HepG2 (cell line): ENCODE measurements around the gene PRKAR1B. TPM values are rescaled to one million over a fixed set of nuclear protein-coding genes. Genes with fewer than 3 reads are reported as not detected.

ENCODE experiments used
- FUBP1 ChIP-seq: sonication (generic); formaldehyde crosslinking; IDR thresholded peaks from 2 replicates; pipeline ENCODE4 v1.5.1; 2020; ENCODE audit warnings: missing genetic modification reagents, mild to moderate bottlenecking, borderline replicate concordance
- HNRNPUL1 ChIP-seq: fragments of 200-400 bp; formaldehyde crosslinking; IDR thresholded peaks from 2 replicates; pipeline ENCODE4 v1.6.1; 2017; ENCODE audit warnings: low read depth, mild to moderate bottlenecking, low read length, moderate library complexity
- polyA plus RNA-seq, 8 experiments: library from polyadenylated mRNA; depleted of rRNA in 3 of 8; stranded (reverse) in 7 of 8; unstranded in 1 of 8; fragments of >200 nt; fragmentation: Illumina TruSeq in 4 of 8; extraction: Trizol in 4 of 8; gene quantifications; 2 replicates each; pipeline versions ENCODE4 v1.2.1 to v1.2.3, GENCODE V29; 2011 to 2016; ENCODE audit warnings: low read depth in 4 of 8, missing spikeins in 1 of 8, mixed read lengths in 1 of 8; ENCODE audit not compliant: insufficient read depth in 1 of 8
- total RNA-seq, 5 experiments: library from RNA; depleted of rRNA; stranded (reverse); fragments of >200 nt; fragmentation: Illumina TruSeq; extraction: Trizol; gene quantifications; 2 replicates each; pipeline ENCODE4 v1.2.3, GENCODE V29; 2016; ENCODE audit warnings: low read depth in 1 of 5
- TF ChIP-seq, protein P1 (sequence below): sonication (generic); formaldehyde crosslinking; IDR thresholded peaks from 2 replicates; pipeline ENCODE4 v1.8.1; 2023; ENCODE audit warnings: mild to moderate bottlenecking, missing genetic modification reagents
- TF ChIP-seq, protein P2 (sequence below): sonication (generic); formaldehyde crosslinking; IDR thresholded peaks from 2 replicates; pipeline ENCODE4 v1.4.0; 2020; ENCODE audit warnings: missing genetic modification reagents

PRKAR1B gene
- total and polyA plus RNA-seq, 2 of the 13 experiments (the other 11 are each of a cell fraction or from before 2014, with no cell fraction given), result 7.9 to 28.2 TPM

DNA sequence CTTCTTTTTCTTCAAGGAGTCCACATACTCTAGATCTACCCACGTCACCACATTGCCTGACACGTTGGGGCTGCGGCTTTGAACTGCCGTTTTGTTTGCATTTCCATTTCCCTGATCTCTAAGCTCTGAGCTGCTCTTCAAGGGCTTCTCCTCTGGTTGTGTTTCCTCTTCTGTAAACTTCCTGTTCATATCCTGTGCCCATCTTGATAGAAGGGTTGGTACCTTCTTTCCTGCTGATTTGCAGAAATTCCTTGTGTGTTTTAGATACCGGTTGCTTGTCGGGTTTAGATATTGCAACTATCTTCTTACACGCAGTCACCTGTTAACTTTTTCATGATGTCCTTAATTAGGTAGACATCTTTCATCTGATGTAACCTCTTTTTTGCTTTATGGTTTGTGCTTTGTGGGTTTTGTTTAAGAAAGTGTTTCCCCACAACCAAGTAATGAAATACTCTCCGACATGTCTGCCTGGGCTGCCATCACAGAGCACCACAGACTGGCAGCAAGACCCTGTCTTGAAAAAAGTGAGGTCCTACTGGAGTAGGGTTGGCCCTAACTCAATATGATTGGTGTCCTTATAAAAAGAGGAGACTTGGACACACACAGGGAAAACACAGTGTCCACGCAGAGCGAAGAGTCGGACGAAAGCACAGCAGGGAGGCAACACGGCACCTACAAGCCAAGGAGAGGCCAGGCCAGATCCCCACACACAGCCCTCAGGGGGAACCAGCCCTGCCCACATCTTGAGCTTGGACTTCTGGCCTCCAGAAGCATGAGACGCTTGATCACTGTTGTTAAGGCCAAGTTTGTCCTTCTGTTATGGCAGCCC is 108.3 kb downstream of the PRKAR1B start (continued):
- TF ChIP-seq, protein P1, sequence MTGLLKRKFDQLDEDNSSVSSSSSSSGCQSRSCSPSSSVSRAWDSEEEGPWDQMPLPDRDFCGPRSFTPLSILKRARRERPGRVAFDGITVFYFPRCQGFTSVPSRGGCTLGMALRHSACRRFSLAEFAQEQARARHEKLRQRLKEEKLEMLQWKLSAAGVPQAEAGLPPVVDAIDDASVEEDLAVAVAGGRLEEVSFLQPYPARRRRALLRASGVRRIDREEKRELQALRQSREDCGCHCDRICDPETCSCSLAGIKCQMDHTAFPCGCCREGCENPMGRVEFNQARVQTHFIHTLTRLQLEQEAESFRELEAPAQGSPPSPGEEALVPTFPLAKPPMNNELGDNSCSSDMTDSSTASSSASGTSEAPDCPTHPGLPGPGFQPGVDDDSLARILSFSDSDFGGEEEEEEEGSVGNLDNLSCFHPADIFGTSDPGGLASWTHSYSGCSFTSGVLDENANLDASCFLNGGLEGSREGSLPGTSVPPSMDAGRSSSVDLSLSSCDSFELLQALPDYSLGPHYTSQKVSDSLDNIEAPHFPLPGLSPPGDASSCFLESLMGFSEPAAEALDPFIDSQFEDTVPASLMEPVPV (CRISPR knock-in tag), result no peak
- TF ChIP-seq HNRNPUL1 (no peak), FUBP1 (CRISPR knock-in tag) (no peak)
- TF ChIP-seq, protein P2, sequence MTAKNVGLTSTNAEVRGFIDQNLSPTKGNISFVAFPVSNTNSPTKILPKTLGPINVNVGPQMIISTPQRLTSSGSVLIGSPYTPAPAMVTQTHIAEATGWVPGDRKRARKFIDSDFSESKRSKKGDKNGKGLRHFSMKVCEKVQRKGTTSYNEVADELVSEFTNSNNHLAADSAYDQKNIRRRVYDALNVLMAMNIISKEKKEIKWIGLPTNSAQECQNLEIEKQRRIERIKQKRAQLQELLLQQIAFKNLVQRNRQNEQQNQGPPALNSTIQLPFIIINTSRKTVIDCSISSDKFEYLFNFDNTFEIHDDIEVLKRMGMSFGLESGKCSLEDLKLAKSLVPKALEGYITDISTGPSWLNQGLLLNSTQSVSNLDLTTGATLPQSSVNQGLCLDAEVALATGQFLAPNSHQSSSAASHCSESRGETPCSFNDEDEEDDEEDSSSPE (CRISPR knock-in tag), result no peak
